Right lobe of liver (tissue), 6 donors: Measurements from ENCODE around the gene MAP1B. TPM values are rescaled to one million over a fixed set of nuclear protein-coding genes. Genes with fewer than 3 reads are reported as not detected.
"Not testable (repeated sequence)": the region's sequence is repeated elsewhere in the genome, so short reads cannot be mapped to it uniquely, and the experiment has no call there.

Experiments used
- ATAC-seq, 4 donors: fragments of 200-7000 bp; cut with Tn5 transposase; one replicate each; pipeline ENCODE4 v1.9.1; 2020; ENCODE audit warnings: mild to moderate bottlenecking in 4 of 4, moderate library complexity in 4 of 4
- DNase-seq, 3 donors: peaks; one replicate each; pipeline ENCODE4 v3.0.0-alpha.2; 2020
- H3K27ac ChIP-seq, 3 donors: fragments of 200-600 bp; one replicate each; pipeline ENCODE4 v1.8.0; 2022
- H3K27me3 ChIP-seq, 2 donors: fragments of 200-600 bp; one replicate each; pipeline ENCODE4 v1.8.0; 2022
- H3K36me3 ChIP-seq, 4 donors: fragments of 200-600 bp; sonication (generic) in 1 of 4; one replicate each; pipeline versions ENCODE4 v1.5.1 to v1.8.0; 2017 to 2022; ENCODE audit warnings: control low read depth in 1 of 4
- H3K4me1 ChIP-seq, 4 donors: fragments of 200-600 bp; sonication (generic) in 1 of 4; one replicate each; pipeline versions ENCODE4 v1.5.1 to v1.8.0; 2017 to 2022; ENCODE audit warnings: control low read depth in 1 of 4
- H3K4me3 ChIP-seq, 3 donors: fragments of 200-600 bp; one replicate each; pipeline ENCODE4 v1.8.0; 2022
- H3K9me3 ChIP-seq, 4 donors: fragments of 200-600 bp; sonication (generic) in 1 of 4; one replicate each; pipeline versions ENCODE4 v1.5.1 to v1.8.0; 2017 to 2022; ENCODE audit warnings: control low read depth in 1 of 4
- CTCF ChIP-seq, 4 donors: fragments of 200-600 bp in 3 of 4; fragments of 450-650 bp in 1 of 4; IDR thresholded peaks; one replicate each; pipeline versions ENCODE4 v1.5.1 to v1.8.0; 2016 to 2022; ENCODE audit warnings: antibody characterized with exemption in 4 of 4, mild to moderate bottlenecking in 2 of 4
- POLR2A ChIP-seq: fragments of 450-650 bp; IDR thresholded peaks from one replicate; pipeline ENCODE4 v1.6.1; 2017; ENCODE audit warnings: antibody characterized with exemption, mild to moderate bottlenecking
- WGBS: methylation state at CpG from one replicate; pipeline ENCODE4 v1.1.6; 2018; ENCODE audit warnings: low coverage, low lambda C conversion rate; ENCODE audit not compliant: insufficient coverage; ENCODE audit errors: missing lambda C conversion rate; 5-methylcytosine and 5-hydroxymethylcytosine counted together
- intact Hi-C, 2 donors: fragments of 100-400 bp; cut with DNase I; formaldehyde crosslinking; loops; one replicate each; pipeline versions ENCODE4 v1.11.2 to v1.14.1; 2022
- total RNA-seq, 6 experiments: library from RNA; depleted of rRNA in 2 of 6; stranded (reverse); fragments of >200 nt in 2 of 6; fragmentation: NEBNext Ultra II Directional in 3 of 6; extraction: Animal tissue kit (Norgen Biotek cat#: 25700) in 3 of 6; gene quantifications; one replicate each; pipeline versions ENCODE4 v1.1.0 to v1.2.4, GENCODE V29; 2016 to 2023
- donor health status: DM: no; HTN: yes; CAD: no.
- donor health status: DM: no; HTN: no; CAD: no.
- donor health status: DM: no; HTN: no; CAD: no.
- donor health status: DM: no; HTN: yes; CAD: no.
- donor health status: DM: no; HTN: yes; CAD: no.

The MAP1B gene
- total RNA-seq, 6 experiments from 2014 or later: 2.4 to 14.0 (median 5.3) TPM

GRCh38 chr5:72077390-72077789 is 29.9 kb upstream of the MAP1B start:
- DNase-seq (no peak), ATAC-seq (no peak)
- Histone ChIP-seq H3K27ac (no peak overlapping the region), H3K4me3 (no peak overlapping the region), H3K27me3 (no peaks in the 10 kb centered on the region), H3K4me1 (no peaks in the 10 kb centered on the region), H3K36me3 (no peaks in the 10 kb centered on the region), H3K9me3 (no peaks in the 10 kb centered on the region)
- intact Hi-C loops: no loop called here
- TF ChIP-seq POLR2A (no peak), CTCF (IDR thresholded peaks at IDR 0.05) (no peak)
- WGBS: 71% methylated on average over 3 of the region's 3 CpGs

GRCh38 chr5:72079288-72079687 is 28.0 kb upstream of the MAP1B start:
- intact Hi-C loops: no loop called here
- H3K4me1 ChIP-seq: no peaks in the 10 kb centered on the region
- ATAC-seq: peak; percentile 21 to 65 (median 32)
- WGBS: 13% methylated on average over 3 of the region's 7 CpGs
- H3K4me3 ChIP-seq: no peak overlapping the region
- TF ChIP-seq POLR2A: no peak
- TF ChIP-seq CTCF (IDR thresholded peaks at IDR 0.05): peak in 1 of 4 donors; percentile 5
- H3K36me3 ChIP-seq: no peaks in the 10 kb centered on the region
- DNase-seq: no peak
- H3K27me3 ChIP-seq: no peaks in the 10 kb centered on the region
- H3K27ac ChIP-seq: no peak overlapping the region
- no peaks in the 10 kb centered on the region for H3K9me3 ChIP-seq

- TF ChIP-seq POLR2A (no peak), CTCF (IDR thresholded peaks at IDR 0.05) (no peak)
- H3K27ac ChIP-seq: no peak overlapping the region
- DNase-seq: no peak
- no peaks in the 10 kb centered on the region for H3K27me3 ChIP-seq
- WGBS: 38% methylated on average over 1 of the region's 1 CpG
- no peak overlapping the region for H3K4me3 ChIP-seq
- intact Hi-C loops: no loop called here
- no peaks in the 10 kb centered on the region for H3K36me3 ChIP-seq
- ATAC-seq: no peak
- no peaks in the 10 kb centered on the region for H3K9me3 ChIP-seq
- no peaks in the 10 kb centered on the region for H3K4me1 ChIP-seq
These were observed 25.2 kb upstream of the MAP1B start for GRCh38 chr5:72082048-72082447.

- Histone ChIP-seq H3K4me3 (no peak overlapping the region), H3K36me3 (no peaks in the 10 kb centered on the region), H3K9me3 (no peaks in the 10 kb centered on the region), H3K4me1 (no peaks in the 10 kb centered on the region), H3K27ac (no peak overlapping the region), H3K27me3 (no peaks in the 10 kb centered on the region)
- DNase-seq (no peak), ATAC-seq (no peak)
- WGBS: 33% methylated on average over 1 of the region's 4 CpGs
- intact Hi-C loops: no loop called here
- TF ChIP-seq POLR2A (no peak), CTCF (IDR thresholded peaks at IDR 0.05) (no peak)
These were observed 22.4 kb upstream of the MAP1B start for GRCh38 chr5:72084876-72085275.

- no peaks in the 10 kb centered on the region for H3K4me1 ChIP-seq
- DNase-seq (no peak), ATAC-seq (peak in 1 of 4 donors; percentile 53)
- intact Hi-C loops: no loop called here
- H3K4me3 ChIP-seq: no peak overlapping the region
- no peaks in the 10 kb centered on the region for H3K27me3 ChIP-seq
- WGBS: 20% methylated on average over 2 of the region's 2 CpGs
- H3K9me3 ChIP-seq: no peaks in the 10 kb centered on the region
- H3K36me3 ChIP-seq: no peaks in the 10 kb centered on the region
- TF ChIP-seq POLR2A: no peak
- TF ChIP-seq CTCF (IDR thresholded peaks at IDR 0.05): no peak
- H3K27ac ChIP-seq: no peak overlapping the region
These were observed 22.0 kb upstream of the MAP1B start for GRCh38 chr5:72085319-72085718.

- H3K27me3 ChIP-seq, H3K4me1 ChIP-seq, ATAC-seq, H3K27ac ChIP-seq, intact Hi-C loops, H3K9me3 ChIP-seq, H3K4me3 ChIP-seq, DNase-seq, H3K36me3 ChIP-seq: not testable (repeated sequence)
- WGBS: 57% methylated on average over 8 of the region's 8 CpGs
These were observed 17.6 kb upstream of the MAP1B start for GRCh38 chr5:72089713-72090112.
